Skeletal muscle cell (primary cell): Measurements from ENCODE around the gene TRMT61A.
"Not testable (repeated sequence)": the region's sequence is repeated elsewhere in the genome, so short reads cannot be mapped to it uniquely, and the experiment has no call there.

Source experiments
- DNase-seq: peaks from one replicate; pipeline ENCODE4 v3.0.0-alpha.2; 2010; ENCODE audit warnings: low read depth
- H3K4me3 ChIP-seq: 2 replicates; pipeline ENCODE4 v1.5.1; 2011; ENCODE audit warnings: low read depth, mild to moderate bottlenecking, control low read depth, low read length, moderate library complexity

Gene TRMT61A

DNA sequence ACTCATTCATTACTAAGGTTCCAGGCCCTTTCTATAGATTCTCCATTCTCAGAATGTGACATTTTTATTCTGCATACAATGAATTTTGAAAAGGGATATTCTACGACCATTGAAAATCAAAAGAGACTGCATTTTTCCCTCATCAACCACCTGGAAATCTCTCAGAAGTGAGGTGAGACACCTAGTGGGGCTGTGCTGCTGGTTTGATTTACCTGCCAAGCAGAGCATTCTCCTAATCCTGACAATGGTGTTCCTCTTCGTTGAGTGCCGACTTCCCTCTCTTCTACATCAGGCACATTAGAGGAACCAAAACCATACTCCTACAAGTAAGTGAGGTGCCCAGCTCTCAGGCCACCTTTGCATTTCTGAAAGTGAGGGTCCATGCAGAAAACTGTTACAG, 21.2 kb upstream of the TRMT61A start:
- no peak overlapping the region for H3K4me3 ChIP-seq

DNA sequence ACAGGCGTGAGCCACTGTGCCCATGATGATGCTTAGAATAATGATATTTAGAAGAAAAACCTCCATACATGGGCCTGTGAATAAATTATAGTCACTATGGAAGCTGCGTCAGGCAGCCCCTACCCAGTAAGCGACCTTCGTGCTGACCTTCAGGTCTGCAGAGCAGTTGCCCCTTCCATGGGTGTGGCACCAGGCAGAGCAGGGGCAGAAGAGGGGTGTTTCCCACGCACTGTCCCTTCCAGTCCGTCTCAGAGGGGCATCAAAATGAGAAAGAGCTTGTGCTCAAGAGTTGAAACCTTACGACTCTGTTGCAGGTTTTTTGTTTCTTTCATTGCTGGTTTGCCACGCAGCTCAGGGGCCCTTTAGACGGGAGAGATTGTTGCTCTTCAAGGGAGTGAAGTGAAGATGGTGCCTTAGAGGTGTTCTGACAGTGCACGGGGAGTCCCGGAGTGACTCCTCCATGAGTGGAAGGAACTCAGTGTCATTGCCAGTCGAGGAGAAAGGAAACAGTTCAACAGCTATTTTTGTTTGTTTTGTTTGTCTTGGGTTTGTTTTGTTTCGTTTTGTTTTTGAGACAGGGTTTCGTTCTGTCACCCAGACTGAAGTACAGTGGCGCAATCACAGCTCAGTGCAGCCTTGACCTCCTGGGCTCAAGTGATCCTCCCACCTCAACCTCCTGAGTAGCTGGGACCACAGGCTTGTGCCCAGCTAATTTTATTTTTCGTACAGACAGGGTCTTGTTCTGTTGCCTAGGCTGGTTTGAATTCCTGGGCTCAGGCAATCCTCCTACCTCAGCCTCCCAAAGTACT, 20.3 kb upstream of the TRMT61A start:
- H3K4me3 ChIP-seq = no peak overlapping the region
- no peak for DNase-seq

More for the DNA sequence above, 21.2 kb upstream of the TRMT61A start:
- no peak for DNase-seq

DNA sequence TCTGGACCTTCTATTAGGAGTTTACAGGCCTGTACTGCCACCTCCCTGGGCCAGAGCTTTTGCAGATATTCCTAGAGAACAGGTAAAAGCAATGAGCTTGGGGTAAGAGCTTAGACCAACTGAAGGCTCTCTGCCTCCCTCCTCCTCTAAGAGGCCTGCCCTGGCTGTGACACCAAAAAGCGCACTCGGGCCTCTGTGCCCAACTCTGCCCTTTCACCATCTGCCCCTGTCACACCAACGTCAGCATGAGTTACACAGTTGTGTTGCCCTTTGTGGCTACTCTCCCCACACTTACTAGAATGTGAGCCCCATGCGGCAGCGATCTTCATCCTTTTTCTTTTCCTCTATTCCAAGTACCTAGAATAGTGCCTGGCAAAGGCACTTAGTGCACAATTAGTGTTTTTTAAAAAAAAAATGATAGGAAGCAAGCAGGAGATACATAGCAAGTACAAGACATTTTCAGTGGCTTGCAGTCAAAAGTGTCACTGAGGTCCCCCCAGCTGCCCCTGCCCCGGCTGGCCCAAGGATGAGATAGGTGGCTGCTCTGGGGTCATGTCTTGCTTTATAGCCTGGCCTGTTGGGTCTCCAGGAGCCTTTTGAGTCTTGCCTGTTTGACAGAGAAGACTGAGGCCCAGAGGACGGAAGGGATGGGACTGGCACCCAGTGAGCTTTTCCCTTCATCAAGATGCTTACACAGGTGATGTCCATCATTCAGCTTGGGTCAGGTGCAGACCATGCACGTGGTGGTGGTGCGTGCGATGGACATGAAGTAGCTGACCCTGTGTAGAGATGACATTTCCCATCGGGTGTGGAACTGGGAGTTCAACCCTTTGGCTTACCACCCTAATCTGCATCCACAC, 18.9 kb upstream of the TRMT61A start:
- DNase-seq = no peak
- H3K4me3 ChIP-seq = no peak overlapping the region

DNA sequence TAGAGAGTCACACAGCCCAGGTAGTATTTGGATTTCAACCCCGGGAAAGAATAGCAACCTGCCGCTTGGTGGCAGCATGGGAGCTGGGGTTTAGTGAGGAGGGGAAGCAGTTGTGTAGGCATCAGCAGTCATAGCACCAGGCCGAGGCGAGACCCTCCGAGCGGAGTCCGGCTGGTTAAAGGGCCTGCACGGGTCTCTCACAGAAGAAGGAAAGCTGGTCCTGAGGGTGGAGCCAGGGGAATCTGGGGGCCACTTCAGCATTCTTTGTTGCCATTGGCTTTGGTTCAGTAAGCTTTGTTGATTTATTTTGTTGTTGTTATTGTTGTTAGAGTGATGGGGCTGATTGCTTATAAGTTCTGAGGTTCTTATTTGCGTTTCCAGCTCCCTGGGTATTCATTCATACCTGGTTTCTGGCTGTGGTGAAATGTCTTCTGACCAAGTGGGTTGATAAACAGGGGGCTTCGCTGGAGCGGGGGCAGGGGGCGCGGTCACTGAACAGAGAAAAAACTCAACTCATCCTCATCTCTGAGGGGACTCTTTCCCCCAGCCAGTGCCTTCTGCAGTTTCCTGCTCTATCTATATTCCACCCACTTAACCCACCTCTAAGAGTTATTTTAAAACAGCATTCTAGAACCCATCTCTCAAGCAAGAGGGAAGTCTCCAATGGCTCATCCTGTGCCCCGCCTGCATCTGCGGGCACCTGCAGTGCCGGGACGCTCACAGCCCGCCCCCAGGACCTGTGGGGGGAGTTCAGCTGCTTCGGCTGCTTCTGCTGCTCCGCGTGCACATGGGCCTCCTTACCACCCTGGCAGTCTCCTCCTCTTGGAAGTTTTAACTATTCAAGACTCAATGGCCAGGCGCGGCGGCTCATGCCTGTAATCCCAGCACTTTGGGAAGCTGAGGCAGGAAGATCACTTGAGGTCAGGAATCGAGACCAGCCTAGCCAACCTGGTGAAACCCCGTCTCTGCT, 18.0 kb upstream of the TRMT61A start:
- no peak for DNase-seq
- no peak overlapping the region for H3K4me3 ChIP-seq

DNA sequence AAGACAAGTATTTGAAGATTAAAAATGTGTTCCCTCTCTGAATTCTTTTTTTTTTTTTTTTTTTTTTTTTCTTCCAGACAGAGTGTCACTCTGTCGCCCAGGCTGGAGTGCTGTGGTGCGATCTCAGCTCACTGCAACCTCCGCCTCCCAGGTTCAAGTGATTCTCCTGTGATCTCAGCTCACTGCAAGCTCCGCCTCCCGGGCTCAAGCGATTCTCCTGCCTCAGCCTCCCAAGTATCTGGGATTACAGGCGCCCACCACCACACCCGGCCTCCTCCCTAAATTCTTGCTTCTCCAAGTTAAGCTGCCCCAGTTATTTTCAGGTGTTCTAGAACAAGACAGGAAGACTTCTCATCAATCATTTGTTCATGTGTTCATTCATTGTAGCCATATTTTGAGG, 16.8 kb upstream of the TRMT61A start:
- not testable (repeated sequence) for H3K4me3 ChIP-seq

DNA sequence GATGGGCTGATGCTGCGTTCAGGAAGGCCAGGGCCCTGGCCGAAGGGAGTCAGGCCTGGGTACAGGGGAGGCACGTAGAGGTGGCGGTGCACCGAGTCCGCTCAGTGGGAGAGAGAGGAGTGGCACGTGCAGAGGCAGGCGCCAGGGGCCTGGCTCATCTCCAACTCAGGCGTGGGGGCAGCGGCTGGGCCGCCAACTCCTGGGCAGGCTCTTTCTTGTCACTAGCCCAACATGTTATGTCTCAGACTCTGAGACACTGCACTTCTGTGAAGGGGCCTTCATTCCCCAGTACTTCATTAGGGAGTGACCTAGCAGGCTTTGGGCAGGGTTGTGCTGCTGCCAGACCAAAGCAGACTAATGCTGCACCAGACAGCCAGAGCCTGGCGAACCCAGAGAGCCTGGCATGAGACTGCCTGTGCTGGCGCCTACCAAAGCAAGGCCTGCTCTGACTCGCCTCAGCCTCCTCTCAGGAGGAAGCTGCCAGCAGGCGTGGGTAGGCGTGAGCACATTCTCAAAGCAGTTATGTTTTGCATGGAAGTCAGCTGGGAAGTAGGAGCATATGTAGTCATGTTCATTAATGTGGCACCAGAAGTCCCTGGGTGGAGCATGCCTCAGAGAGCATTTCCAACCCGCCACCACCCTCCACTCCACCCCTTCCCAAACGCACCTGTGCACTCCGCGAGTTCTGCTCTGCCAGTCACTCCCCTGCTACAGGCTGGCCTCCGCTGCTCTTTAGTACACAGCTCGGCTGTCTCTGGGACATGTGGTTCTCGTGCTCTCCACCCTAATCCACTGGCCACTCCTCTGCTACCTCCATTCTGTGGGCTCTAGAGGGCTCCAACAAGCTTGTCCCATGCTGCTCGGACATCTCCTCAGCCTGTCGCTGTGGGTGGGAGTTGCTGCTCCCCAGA, 16.0 kb upstream of the TRMT61A start:
- no peak overlapping the region for H3K4me3 ChIP-seq
- peak; percentile 50 for DNase-seq

More for the DNA sequence above, 16.8 kb upstream of the TRMT61A start:
- DNase-seq = not testable (repeated sequence)

DNA sequence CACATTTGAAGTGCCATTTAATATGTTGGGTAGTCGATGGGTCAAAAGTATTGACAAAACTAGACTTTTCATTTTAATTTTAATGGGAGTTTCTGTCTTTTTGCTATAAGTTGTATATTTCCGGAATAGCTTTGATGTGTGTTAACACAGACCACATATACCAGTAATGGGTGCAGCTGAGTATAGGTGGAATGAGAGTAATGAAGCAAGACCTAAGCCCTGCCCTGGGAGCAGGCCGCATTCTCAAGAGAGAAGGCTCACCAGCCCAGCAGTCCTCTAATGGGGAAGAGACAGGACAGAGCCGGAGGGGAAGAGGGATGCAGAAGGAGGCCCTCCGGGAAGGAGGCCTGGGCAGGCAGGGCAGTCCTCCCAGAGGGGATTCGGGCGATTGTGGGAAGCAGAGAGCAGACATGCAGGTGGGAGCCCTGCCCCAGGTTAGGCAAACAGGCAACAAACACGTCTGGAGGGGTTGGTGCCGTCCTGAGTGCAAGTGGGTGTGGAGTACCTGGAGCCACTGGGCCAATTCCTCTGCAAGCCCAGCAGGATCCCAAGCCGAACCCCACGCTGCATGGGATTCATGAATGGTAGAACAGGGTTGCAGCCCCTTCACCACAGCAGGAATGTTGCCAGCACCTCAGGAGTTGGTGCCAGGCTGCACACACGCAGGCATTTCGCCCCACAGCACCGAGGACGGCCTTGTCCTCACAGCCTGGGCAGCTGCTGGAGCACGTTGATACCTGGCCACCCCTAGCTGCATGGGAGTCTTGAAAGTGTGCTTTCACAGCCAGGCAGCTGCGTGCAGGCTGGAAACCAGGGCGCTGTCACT, 14.2 kb upstream of the TRMT61A start:
- DNase-seq = no peak
- no peak overlapping the region for H3K4me3 ChIP-seq

DNA sequence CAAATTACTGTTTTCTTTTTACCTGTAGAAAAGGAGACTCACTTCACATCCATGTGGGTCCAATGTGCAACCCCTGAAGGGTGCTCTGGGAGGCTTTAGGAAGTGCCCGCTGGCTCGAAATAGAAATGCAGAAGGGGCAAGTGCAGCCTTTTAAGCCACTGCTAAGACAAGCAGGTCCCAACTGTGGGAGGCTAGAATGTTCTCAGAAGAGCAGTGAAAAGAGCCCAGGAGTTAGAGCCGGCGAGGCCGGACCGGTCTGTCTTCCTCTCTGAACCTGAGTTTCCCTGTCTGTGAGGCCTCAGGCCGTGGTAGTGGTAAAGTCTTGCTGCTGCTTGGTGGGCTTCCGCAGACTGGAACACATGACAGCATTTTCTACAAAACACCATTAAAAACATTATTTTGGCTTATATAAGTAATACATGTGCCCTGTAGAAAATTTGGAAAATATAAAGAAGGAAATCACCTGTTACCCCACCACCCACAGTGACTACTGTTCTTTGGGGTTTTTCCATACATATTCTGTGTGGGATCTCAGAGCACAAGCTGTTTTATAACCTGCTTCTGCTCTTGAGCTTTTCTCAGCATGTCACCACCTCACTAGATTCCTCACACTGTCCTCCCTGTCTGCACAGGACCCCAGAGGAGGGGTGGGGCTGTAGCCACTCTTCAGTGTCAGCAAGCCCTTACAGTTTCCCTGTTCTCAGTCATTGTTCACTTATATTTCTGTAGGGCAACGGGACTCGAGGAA, 12.4 kb upstream of the TRMT61A start:
- H3K4me3 ChIP-seq = no peak overlapping the region
- DNase-seq = no peak

DNA sequence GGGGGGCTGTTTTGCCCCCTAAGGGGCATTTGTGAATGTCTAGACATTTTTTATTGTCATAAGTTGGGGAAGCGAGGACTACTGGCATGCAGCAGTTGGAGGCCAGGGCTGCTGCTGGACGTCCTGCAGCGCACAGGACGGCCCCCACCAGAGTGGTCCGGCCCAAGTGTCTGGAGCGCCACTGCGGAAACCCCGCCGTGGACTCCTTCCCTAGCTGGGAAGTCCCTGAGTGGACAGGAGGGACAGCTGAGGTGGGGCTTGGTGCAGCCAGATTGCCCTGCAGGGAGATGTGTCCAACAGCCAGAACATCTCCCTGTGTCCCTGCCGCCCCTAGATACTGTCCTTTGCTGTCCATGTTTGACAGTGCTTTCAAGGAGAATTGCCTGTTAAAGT, 11.8 kb upstream of the TRMT61A start:
- H3K4me3 ChIP-seq = no peak overlapping the region
- no peak for DNase-seq

DNA sequence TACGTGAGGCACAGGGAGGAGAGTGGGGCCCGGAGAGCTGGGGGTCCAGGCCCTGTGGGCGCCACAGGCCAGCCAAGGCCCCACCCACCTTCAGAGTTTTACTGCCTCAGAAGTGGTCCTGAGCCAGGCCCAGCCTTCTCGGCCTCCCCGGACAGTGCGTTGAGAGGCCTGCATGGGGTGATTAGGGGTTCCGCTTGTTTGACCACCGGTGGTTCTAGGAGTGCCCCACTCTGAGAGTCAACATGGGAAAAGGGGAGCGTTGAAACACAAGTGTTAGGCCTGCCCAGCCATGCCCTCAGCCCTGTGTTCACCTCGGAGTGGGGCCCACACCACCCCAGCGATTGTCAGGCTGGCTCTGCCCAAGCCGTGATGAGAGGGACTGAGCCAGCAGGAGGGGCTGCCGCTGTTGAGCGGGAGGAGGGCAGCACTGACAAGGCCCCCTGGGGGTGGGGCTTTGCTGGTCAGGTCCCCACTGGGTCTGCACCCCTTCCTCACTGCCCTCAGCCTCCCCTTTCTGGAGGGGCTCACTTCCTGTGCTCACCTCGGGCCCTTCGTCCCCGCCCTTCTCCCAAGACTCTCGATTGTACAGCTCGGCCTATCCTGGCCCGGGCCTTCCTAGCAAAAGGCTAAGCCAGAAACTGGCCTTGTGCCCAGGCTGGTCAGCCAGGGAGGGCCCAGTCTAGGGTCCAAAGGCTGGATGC, 11.1 kb upstream of the TRMT61A start:
- DNase-seq = no peak
- no peak overlapping the region for H3K4me3 ChIP-seq

DNA sequence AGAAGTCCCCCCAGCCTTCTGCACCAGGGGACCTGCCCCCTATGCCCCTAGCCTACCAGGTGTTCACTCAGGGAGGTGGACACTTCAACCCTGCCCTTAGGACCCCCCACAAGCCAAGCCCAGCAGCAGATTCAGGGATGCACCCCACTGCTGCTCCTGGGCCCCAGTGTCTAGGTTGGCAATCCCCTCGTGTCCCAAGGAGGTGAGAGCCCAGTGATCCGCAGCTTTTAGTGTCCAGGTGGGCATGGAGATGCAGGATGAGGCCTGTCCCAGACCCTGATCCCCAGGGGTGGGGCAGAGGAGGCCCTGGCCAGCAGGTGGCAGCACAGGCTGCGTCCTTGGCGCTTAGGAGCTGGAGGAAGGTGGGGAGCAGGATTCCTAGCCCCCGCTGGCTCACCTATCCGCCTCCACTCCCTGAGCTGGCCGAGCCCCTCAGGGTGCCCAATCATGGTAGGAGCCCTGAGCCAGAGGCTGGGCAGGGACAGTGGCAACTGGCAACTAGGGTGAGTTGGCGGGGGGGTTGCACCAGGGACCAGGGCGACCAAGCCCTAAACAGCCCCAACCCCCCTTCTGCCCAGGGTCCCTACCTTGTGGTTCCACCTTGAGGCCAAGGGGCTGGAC, 10.5 kb upstream of the TRMT61A start:
- H3K4me3 ChIP-seq = no peak overlapping the region
- no peak for DNase-seq

DNA sequence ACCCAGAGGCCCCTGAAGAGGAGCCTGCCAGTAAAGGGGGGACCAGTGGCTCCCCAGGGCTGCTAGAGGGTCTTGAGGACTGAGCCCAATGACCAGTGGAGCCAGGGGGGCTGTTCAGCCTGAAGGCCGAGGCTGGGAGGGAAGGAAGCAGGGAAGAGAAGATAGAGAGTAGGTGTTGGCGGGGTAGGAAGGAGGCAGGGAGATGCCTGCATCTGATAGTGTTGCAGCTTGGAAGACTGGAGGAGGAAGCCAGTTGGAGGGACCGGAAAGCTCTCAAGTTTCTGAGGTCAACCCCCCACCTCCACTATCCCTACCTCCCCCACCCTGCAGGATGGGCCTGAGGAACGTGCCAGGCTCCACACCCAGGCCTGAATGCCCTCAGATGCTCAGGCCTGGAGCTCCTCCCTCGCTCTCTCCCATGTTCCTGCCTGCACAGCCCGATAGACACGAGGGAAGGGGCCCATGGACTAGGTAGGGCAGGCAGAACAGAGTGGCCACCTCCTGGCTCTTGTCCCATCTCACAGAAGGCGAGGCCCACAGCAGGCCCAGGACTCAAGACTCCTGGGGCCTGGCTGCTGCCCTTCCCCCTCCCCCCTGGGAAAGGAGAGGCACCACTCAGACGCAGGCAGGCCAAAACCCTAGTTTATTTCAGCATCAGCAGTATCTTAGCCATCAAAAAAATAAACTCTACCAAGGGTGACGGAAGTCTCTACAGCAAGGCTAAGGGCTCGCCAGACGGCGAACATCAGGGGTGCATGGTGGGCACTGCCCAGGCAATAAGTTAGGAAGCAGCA, 9.8 kb upstream of the TRMT61A start:
- H3K4me3 ChIP-seq = no peak overlapping the region
- DNase-seq = no peak

DNA sequence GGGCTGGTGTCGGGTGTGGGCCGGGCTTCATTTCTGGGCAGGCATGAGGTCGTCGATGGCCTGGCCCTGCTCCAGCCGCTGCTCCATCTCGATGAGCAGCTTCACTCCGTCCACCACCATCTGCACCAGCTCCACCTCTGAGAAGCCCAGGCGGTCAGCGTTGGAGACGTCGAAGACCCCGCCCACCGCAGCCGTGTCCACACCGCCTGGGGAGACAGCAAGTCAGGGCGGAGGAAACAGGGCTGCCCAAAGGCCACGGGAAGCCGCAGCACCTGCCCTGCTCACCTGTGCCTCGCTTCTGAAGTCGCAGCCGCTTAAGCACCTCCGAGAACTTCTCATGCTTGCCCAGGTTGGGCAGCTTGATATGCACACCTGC, 9.2 kb upstream of the TRMT61A start:
- no peak for DNase-seq
- H3K4me3 ChIP-seq = no peak overlapping the region

DNA sequence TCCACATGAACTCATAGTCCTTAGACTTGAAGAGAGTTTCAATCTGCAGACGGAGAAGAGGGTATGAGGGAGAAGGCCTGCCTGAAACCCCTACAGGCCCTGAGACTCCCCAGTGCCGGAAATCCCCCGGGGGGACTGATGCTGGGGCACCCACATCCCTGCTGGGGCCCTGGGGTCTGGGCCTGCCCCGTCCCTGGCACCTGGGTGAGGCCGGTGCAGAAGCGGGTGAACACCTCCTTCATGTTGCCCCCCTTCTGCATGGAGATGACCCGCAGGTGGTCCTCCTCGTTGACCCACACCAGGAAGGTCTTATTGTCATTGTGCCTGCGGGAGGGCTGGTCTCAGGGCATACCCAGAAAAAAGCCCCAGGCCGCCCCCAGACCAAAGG, 8.7 kb upstream of the TRMT61A start:
- no peak for DNase-seq
- H3K4me3 ChIP-seq = peak overlapping the region; percentile 51

DNA sequence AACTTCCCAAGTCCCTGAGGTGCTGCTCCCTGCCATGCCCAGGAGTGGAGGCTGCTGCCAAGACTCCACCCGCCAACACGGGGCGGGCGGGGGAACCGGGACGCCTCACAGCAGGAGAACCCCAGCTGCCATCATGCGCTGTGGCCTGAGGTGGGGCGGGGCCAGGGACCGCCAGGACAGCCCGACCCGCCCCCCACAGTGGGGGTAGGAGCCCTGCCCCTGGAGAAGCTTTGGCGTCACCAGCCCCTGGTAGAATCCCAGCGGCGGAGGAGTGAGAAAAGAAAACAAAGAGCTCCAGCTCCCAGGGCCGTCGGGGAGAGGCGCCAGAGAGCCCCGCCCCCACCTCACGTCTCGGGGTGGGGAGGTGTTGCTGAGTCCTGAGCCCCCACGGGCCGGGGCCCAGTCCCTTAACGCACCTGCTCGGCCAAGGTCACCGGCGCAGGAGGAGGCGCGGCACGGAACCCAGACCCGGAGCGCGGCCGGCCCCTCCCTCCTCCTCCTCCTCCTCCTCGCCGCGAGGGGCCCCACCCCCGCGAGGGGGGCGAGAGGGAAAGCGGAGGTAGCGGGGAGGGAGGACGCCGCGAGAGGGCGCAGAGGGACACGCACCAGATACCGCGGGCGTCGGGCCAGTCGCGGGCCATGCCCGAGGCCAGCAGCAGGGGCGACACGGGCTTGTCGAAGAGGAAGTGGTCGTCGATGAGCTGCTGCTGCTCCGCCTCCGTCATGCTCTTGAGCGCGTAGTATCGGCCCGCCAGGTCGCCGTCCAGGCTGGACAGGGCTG, 8.1 kb upstream of the TRMT61A start:
- DNase-seq = no peak
- H3K4me3 ChIP-seq = peak overlapping the region; percentile 51
